ENCODE results near the gene KRT6C.

The KRT6C gene

GRCh38 chr12:52499806-52500560, 26.4 kb upstream of the KRT6C start:
- peak; percentile 77 for DNase-seq (ENCODE audit: low read depth)

GRCh38 chr12:52498946-52499345, 25.3 kb upstream of the KRT6C start:
- TF ChIP-seq, protein P1, sequence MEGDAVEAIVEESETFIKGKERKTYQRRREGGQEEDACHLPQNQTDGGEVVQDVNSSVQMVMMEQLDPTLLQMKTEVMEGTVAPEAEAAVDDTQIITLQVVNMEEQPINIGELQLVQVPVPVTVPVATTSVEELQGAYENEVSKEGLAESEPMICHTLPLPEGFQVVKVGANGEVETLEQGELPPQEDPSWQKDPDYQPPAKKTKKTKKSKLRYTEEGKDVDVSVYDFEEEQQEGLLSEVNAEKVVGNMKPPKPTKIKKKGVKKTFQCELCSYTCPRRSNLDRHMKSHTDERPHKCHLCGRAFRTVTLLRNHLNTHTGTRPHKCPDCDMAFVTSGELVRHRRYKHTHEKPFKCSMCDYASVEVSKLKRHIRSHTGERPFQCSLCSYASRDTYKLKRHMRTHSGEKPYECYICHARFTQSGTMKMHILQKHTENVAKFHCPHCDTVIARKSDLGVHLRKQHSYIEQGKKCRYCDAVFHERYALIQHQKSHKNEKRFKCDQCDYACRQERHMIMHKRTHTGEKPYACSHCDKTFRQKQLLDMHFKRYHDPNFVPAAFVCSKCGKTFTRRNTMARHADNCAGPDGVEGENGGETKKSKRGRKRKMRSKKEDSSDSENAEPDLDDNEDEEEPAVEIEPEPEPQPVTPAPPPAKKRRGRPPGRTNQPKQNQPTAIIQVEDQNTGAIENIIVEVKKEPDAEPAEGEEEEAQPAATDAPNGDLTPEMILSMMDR (conservative IDR thresholded peaks at IDR 0.05; ENCODE audit: control insufficient read depth, insufficient read depth, low read depth, low read length), result no peak
- H3K4me3 ChIP-seq (ENCODE audit: control insufficient read depth, low read depth, low read length), result no peak overlapping the region
- DNase-seq (ENCODE audit: low read depth), result no peak

More at GRCh38 chr12:52499806-52500560, 26.4 kb upstream of the KRT6C start:
- H3K4me3 ChIP-seq (ENCODE audit: control insufficient read depth, low read depth, low read length), result no peak overlapping the region
- TF ChIP-seq, protein P1 (conservative IDR thresholded peaks at IDR 0.05; ENCODE audit: control insufficient read depth, insufficient read depth, low read depth, low read length), result no peak

- no peak for DNase-seq (ENCODE audit: low read depth)
- TF ChIP-seq, protein P1 (conservative IDR thresholded peaks at IDR 0.05; ENCODE audit: control insufficient read depth, insufficient read depth, low read depth, low read length), result no peak
- H3K4me3 ChIP-seq (ENCODE audit: control insufficient read depth, low read depth, low read length), result no peak overlapping the region
Observed at GRCh38 chr12:52497975-52498374, 24.4 kb upstream of the KRT6C start.

DNA sequence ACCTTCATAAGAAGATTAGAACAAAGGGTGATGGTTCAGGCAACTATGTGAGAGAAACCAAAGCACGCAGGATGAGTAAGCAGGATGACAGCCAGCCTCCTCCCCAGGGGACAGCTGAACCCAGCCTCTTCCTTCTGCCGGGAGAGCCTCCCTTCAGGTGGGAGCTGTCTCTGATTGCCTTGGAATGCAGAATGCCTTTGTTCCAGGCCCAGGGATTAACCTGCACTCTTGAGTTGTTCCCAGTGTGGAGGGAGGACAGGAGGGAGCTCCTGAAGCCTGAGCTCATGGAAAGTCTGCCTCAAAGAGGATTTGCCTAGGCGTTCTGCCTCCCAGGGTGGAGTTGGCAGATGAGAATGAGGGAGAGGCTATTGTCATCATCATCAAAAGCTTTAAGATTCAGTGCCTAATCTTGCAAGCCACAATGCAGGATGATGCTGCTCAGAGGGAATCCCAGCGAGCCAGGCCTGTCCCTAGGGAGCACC, 23.0 kb upstream of the KRT6C start:
- H3K4me3 ChIP-seq (ENCODE audit: control insufficient read depth, low read depth, low read length), result no peak overlapping the region
- peak; percentile 95 for DNase-seq (ENCODE audit: low read depth)
- TF ChIP-seq, protein P1 (conservative IDR thresholded peaks at IDR 0.05; ENCODE audit: control insufficient read depth, insufficient read depth, low read depth, low read length), result no peak

DNA sequence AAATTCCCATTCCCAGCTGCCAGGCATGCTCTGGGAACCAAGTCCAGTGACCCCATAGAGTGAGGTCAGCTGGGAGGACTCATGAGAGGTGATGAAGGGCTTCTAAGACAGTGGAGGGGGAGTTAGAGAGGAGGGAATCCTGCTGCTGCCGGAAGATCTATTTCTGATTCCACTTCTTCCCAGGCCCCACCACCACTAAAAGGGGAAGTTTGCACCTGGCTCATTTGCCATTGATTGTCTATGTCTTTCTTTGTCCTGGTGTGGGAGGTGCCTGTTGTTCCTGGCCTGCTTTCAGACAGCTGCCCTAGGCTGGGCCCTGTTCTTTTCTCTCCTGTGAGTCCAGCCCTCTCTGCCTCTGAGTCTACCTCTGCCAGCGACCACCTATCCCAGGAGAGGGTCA, 22.4 kb upstream of the KRT6C start:
- TF ChIP-seq, protein P1 (conservative IDR thresholded peaks at IDR 0.05; ENCODE audit: control insufficient read depth, insufficient read depth, low read depth, low read length), result no peak
- DNase-seq (ENCODE audit: low read depth), result peak; percentile 59
- H3K4me3 ChIP-seq (ENCODE audit: control insufficient read depth, low read depth, low read length), result no peak overlapping the region

DNA sequence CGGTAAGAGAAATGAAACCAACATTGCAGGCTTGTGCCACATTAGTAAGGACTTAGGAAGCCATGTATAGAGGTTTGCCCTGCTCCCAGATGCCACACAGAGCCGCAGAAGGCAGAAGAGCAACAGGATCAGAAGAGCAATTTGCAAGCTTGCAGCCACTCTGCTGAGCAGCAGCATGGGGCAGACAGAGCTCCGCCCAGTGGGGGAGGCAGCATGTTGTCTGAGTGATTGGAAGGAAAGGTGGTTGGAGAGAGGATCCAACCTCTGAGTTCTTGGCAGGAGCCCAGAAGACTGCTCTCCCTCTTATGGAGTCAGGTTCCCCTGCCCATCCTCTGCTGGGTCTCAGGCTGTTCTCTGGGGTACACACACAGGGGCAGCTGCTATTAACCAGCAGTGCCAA, 21.8 kb upstream of the KRT6C start:
- TF ChIP-seq, protein P1 (conservative IDR thresholded peaks at IDR 0.05; ENCODE audit: control insufficient read depth, insufficient read depth, low read depth, low read length), result no peak
- DNase-seq (ENCODE audit: low read depth), result peak; percentile 45
- no peak overlapping the region for H3K4me3 ChIP-seq (ENCODE audit: control insufficient read depth, low read depth, low read length)

All from fibroblast of mammary gland (primary cell).